MM.1S (cell line): ENCODE measurements around the gene TTYH3.
A peak's percentile ranks its signal among the peaks of the same experiment; 100 is the strongest.
"Not testable (repeated sequence)": the region's sequence is repeated elsewhere in the genome, so short reads cannot be mapped to it uniquely, and the experiment has no call there.

ENCODE experiments used
- DNase-seq: peaks from one replicate; pipeline ENCODE4 v3.0.0-alpha.2; 2015
- H2AFZ ChIP-seq: fragments of 300-600 bp; sonication (generic); 2 replicates; pipeline ENCODE4 v1.6.0; 2016; ENCODE audit warnings: antibody characterized with exemption, low read length
- H3F3A ChIP-seq: fragments of 300-600 bp; sonication (generic); 2 replicates; pipeline ENCODE4 v1.6.1; 2016; ENCODE audit warnings: mild to moderate bottlenecking, antibody characterized with exemption, low read length, moderate library complexity, mixed read lengths; ENCODE audit not compliant: insufficient read depth
- H3K27ac ChIP-seq: fragments of 300-600 bp; sonication (generic); 2 replicates; pipeline ENCODE4 v1.5.1; 2016; ENCODE audit warnings: mild to moderate bottlenecking, low read length
- H3K27me3 ChIP-seq: fragments of 300-600 bp; sonication (generic); replicated peaks from 2 replicates; pipeline ENCODE4 v1.6.0; 2016; ENCODE audit warnings: low read length; ENCODE audit not compliant: insufficient read depth
- H3K36me3 ChIP-seq: fragments of 300-600 bp; sonication (generic); replicated peaks from 2 replicates; pipeline ENCODE4 v1.6.1; 2016; ENCODE audit warnings: mild to moderate bottlenecking, low read length, mixed read lengths; ENCODE audit not compliant: insufficient read depth
- H3K4me1 ChIP-seq: fragments of 300-600 bp; sonication (generic); 2 replicates; pipeline ENCODE4 v1.6.1; 2016; ENCODE audit warnings: low read length, mixed read lengths
- H3K4me2 ChIP-seq: fragments of 300-600 bp; sonication (generic); 2 replicates; pipeline ENCODE4 v1.6.0; 2016; ENCODE audit warnings: low read depth, low read length
- H3K4me3 ChIP-seq: fragments of 300-600 bp; sonication (generic); 2 replicates; pipeline ENCODE4 v1.5.1; 2016; ENCODE audit warnings: low read length, mixed read lengths
- H3K79me2 ChIP-seq: fragments of 300-600 bp; sonication (generic); 2 replicates; pipeline ENCODE4 v1.6.1; 2016; ENCODE audit warnings: mixed run types, low read length, mixed read lengths
- H3K9ac ChIP-seq: fragments of 300-600 bp; sonication (generic); 2 replicates; pipeline ENCODE4 v1.6.1; 2016; ENCODE audit warnings: low read length, mixed read lengths
- H3K9me2 ChIP-seq: fragments of 300-600 bp; sonication (generic); replicated peaks from 2 replicates; pipeline ENCODE4 v1.6.1; 2016; ENCODE audit warnings: mild to moderate bottlenecking, low read length, mixed read lengths; ENCODE audit not compliant: insufficient read depth
- H3K9me3 ChIP-seq: fragments of 300-600 bp; sonication (generic); replicated peaks from 2 replicates; pipeline ENCODE4 v1.6.1; 2016; ENCODE audit warnings: mild to moderate bottlenecking, low read length, mixed read lengths; ENCODE audit not compliant: insufficient read depth
- H4K20me1 ChIP-seq: fragments of 300-600 bp; sonication (generic); 2 replicates; pipeline ENCODE4 v1.6.1; 2016; ENCODE audit warnings: mild to moderate bottlenecking, low read length, moderate library complexity, mixed read lengths; ENCODE audit not compliant: insufficient read depth
- EZH2 ChIP-seq: fragments of 300-600 bp; sonication (generic); optimal IDR thresholded peaks from 2 replicates; pipeline ENCODE3; 2017; ENCODE audit warnings: low read depth, mild to moderate bottlenecking, antibody characterized with exemption, low read length, mixed read lengths
- EZH2phosphoT487 ChIP-seq: fragments of 300-600 bp; sonication (generic); IDR thresholded peaks from 2 replicates; pipeline ENCODE4 v1.6.1; 2018; ENCODE audit warnings: antibody characterized with exemption, low read length
- TF ChIP-seq, protein P1 (sequence below): fragments of 300-600 bp; sonication (generic); IDR thresholded peaks from 2 replicates; pipeline ENCODE4 v1.5.1; 2016; ENCODE audit warnings: antibody characterized with exemption, low read length, mixed read lengths

Gene TTYH3

DNA sequence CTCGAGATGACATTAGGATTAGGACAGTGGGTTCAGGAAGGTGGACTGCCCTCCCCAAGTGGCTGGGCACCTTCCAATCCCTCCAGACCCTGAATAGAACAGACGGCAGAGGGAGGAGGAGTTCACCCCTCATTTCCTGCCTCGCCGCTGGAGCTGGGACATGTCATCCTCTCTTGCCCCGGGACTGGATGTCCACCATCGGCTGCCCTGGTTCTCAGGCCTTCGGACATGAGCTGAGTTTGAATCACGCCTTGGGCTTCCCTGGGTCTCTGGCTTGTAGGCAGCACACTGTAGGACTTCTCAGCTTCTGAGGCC, 62.3 kb downstream of the TTYH3 start:
- H3K27ac ChIP-seq, H3K36me3 ChIP-seq, H3K9me2 ChIP-seq, H3K9ac ChIP-seq, H2AFZ ChIP-seq, H3K9me3 ChIP-seq, H3K4me3 ChIP-seq, H3F3A ChIP-seq, H4K20me1 ChIP-seq, H3K79me2 ChIP-seq, DNase-seq, H3K4me2 ChIP-seq: not testable (repeated sequence)
- H3K27me3 ChIP-seq = peaks cover 23% of the 10 kb centered on the region
- H3K4me1 ChIP-seq = peaks cover 14% of the 10 kb centered on the region

DNA sequence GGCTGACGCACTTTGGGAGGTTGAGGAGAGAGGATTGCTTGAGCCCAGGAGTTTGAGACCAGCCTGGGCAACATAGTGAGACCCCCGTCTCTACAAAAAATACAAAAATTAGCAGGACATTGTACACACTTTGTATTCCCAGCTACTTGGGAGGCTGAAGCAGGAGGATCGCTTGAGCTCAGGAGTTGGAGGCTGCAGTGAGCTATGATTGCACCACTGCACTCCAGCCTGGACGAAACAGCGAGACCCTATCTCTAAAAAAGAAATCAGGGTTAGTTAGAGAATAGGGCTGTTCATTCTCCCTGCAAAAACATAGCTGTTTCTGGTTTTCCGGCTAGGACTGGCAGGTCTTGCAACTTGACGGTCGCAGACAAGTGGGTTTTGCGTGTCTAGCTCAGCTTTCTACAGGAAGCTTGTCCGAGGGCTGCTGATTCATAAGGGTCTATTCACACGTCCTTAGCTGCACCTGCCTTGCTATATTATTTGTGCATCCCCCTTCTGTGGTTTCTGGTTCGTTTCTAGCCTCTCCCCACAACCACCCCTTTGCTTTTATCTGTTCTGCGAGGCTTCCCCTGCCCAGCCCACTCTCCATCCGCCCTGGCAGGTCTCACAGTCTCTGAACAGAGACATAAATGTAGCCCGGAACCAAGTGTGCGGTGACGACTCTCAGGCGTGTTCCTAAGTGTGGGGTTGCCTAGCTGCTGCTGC, 66.9 kb downstream of the TTYH3 start:
- H3K4me3 ChIP-seq = peak overlapping the region; percentile 35; the same call in 1 of the 2 replicates
- H3K27me3 ChIP-seq = peaks cover 13% of the 10 kb centered on the region; the same call in 1 of the 2 replicates
- no peaks in the 10 kb centered on the region for H3K36me3 ChIP-seq
- H3K9me2 ChIP-seq = no peaks in the 10 kb centered on the region
- peaks cover 4% of the 10 kb centered on the region; the same call in 1 of the 2 replicates for H3K4me1 ChIP-seq
- H2AFZ ChIP-seq = peak overlapping the region; percentile 68; the same call in 1 of the 2 replicates
- H3K79me2 ChIP-seq = no peaks in the 10 kb centered on the region
- H3K9me3 ChIP-seq = no peaks in the 10 kb centered on the region
- peak overlapping the region; percentile 19; the same call in 1 of the 2 replicates for H3K9ac ChIP-seq
- TF ChIP-seq EZH2 = no peak
- TF ChIP-seq, protein P1, sequence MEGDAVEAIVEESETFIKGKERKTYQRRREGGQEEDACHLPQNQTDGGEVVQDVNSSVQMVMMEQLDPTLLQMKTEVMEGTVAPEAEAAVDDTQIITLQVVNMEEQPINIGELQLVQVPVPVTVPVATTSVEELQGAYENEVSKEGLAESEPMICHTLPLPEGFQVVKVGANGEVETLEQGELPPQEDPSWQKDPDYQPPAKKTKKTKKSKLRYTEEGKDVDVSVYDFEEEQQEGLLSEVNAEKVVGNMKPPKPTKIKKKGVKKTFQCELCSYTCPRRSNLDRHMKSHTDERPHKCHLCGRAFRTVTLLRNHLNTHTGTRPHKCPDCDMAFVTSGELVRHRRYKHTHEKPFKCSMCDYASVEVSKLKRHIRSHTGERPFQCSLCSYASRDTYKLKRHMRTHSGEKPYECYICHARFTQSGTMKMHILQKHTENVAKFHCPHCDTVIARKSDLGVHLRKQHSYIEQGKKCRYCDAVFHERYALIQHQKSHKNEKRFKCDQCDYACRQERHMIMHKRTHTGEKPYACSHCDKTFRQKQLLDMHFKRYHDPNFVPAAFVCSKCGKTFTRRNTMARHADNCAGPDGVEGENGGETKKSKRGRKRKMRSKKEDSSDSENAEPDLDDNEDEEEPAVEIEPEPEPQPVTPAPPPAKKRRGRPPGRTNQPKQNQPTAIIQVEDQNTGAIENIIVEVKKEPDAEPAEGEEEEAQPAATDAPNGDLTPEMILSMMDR = no peak
- peaks cover 8% of the 10 kb centered on the region for H3F3A ChIP-seq
- peak; percentile 85 for DNase-seq
- no peak overlapping the region for H3K27ac ChIP-seq
- H3K4me2 ChIP-seq = peak overlapping the region; percentile 66
- H4K20me1 ChIP-seq = no peaks in the 10 kb centered on the region

DNA sequence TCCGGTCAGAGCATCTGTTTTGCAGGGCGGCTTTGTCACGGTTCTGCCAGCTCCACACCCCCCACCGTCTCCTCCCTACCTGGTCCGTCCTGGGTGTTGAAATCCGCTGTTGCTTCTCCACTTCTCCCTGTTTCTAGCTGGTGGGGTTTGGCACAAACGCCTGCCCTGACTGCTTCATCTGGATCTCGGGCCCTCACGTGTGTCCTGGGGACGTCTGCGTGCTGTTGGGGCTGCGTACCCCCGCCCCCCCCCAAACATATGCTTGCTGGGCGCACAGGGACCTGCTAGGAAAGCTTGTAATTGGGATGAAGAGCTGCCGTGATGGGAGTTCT, 67.5 kb downstream of the TTYH3 start:
- no peak for DNase-seq
- Histone ChIP-seq H3K27me3 (peaks cover 13% of the 10 kb centered on the region; the same call in 1 of the 2 replicates), H3K9ac (peak overlapping the region; percentile 19; the same call in 1 of the 2 replicates)

More for the DNA sequence above, 67.5 kb downstream of the TTYH3 start:
- Histone ChIP-seq H4K20me1 (no peaks in the 10 kb centered on the region), H3K9me2 (no peaks in the 10 kb centered on the region), H2AFZ (peak overlapping the region; percentile 68; the same call in 1 of the 2 replicates), H3K36me3 (no peaks in the 10 kb centered on the region), H3K27ac (no peak overlapping the region), H3K4me3 (peak overlapping the region; percentile 35; the same call in 1 of the 2 replicates), H3F3A (peaks cover 8% of the 10 kb centered on the region), H3K79me2 (no peaks in the 10 kb centered on the region), H3K9me3 (no peaks in the 10 kb centered on the region), H3K4me2 (peak overlapping the region; percentile 66), H3K4me1 (peaks cover 4% of the 10 kb centered on the region; the same call in 1 of the 2 replicates)
- TF ChIP-seq EZH2phosphoT487 (no peak), EZH2 (no peak)
- TF ChIP-seq, protein P1 = no peak
